Pancreas (tissue), 10 donors: ENCODE measurements around the gene DHCR7. TPM values are rescaled to one million over a fixed set of nuclear protein-coding genes. Genes with fewer than 3 reads are reported as not detected.

ENCODE experiments used
- ATAC-seq, 4 donors: fragments of 200-7000 bp; cut with Tn5 transposase; one replicate each; pipeline versions ENCODE4 v1.8.0 to v1.9.1; 2020; ENCODE audit warnings: mild to moderate bottlenecking in 4 of 4, moderate library complexity in 4 of 4
- DNase-seq, 6 donors: peaks; one replicate each; pipeline ENCODE4 v3.0.0-alpha.2; 2020
- FAIRE-seq: peaks from 2 replicates; lab custom pipeline; 2012; peaks lifted over from hg19 to GRCh38; lab: Jason Lieb, UNC
- H3K27ac ChIP-seq, 4 donors: fragments of 200-600 bp; sonication (generic); 1 replicate in 3 of 4; 2 replicates in 1 of 4; pipeline versions ENCODE4 v1.5.0 to v1.8.0; 2020
- H3K27me3 ChIP-seq, 4 donors: fragments of 200-600 bp; one replicate each; pipeline ENCODE4 v1.8.0; 2021
- H3K36me3 ChIP-seq, 3 donors: fragments of 200-600 bp; sonication (generic) in 1 of 3; one replicate each; pipeline versions ENCODE4 v1.5.0 to v1.8.0; 2020 to 2021
- H3K4me1 ChIP-seq, 3 donors: fragments of 200-600 bp; one replicate each; pipeline ENCODE4 v1.8.0; 2021
- H3K4me3 ChIP-seq, 4 donors: fragments of 200-600 bp; sonication (generic) in 2 of 4; one replicate each; pipeline versions ENCODE4 v1.5.0 to v1.8.0; 2020 to 2021
- H3K9me3 ChIP-seq, 4 donors: fragments of 200-600 bp; one replicate each; pipeline ENCODE4 v1.8.0; 2021
- CTCF ChIP-seq, 4 donors: fragments of 200-600 bp; sonication (generic) in 3 of 4; IDR thresholded peaks; one replicate each; pipeline versions ENCODE4 v1.5.0 to v1.8.0; 2021; ENCODE audit warnings: antibody characterized with exemption in 4 of 4
- WGBS, 2 donors: extraction: QIAGEN DNeasy Blood & Tissue Kit; methylation state at CpG; one replicate each; pipeline ENCODE4 v1.1.7; 2013; 5-methylcytosine and 5-hydroxymethylcytosine counted together
- intact Hi-C, 3 donors: fragments of 100-400 bp; cut with DNase I; formaldehyde crosslinking; loops; one replicate each; pipeline versions ENCODE4 v1.11.1 to v1.14.2; 2022
- polyA plus RNA-seq, 2 donors: library from polyadenylated mRNA; stranded (reverse); fragments of 200-250 nt; gene quantifications; one replicate each; pipeline ENCODE4 v1.2.3, GENCODE V29; 2013
- total RNA-seq, 6 donors: library from RNA; stranded (reverse); fragmentation: NEBNext Ultra II Directional in 4 of 6; extraction: Animal tissue kit (Norgen Biotek cat#: 25700) in 4 of 6; gene quantifications; one replicate each; pipeline versions ENCODE4 v1.2.1 to v1.2.4, GENCODE V29; 2021 to 2023
- donor health status: healthy with polysubstance abuse.
- donor health status: DM: no; HTN: no; CAD: no; lungs with moderate emphysema.
- donor health status: DM: no; HTN: no; CAD: no.
- donor health status: control.
- donor health status: control.
- donor health status: Bipolar disorder and iron deficiency.
- donor health status: DM: yes; HTN: yes; CAD: no.
- donor health status: DM: no; HTN: no; CAD: no.
- donor health status: DM: no; HTN: no; CAD: no.
- donor health status: DM: yes; HTN: yes; CAD: no.

Gene DHCR7
- total and polyA plus RNA-seq, 8 donors, result 5.7 to 19.8 (median 11.2) TPM

GRCh38 chr11:71397961-71398360, 50.2 kb downstream of the DHCR7 start:
- no peak for TF ChIP-seq CTCF (IDR thresholded peaks at IDR 0.05)
- no peak for ATAC-seq
- Histone ChIP-seq H3K4me1 (no peaks in the 10 kb centered on the region), H3K4me3 (no peak overlapping the region), H3K36me3 (no peaks in the 10 kb centered on the region), H3K27me3 (no peaks in the 10 kb centered on the region), H3K9me3 (no peaks in the 10 kb centered on the region), H3K27ac (no peak overlapping the region)
- DNase-seq, result no peak
- intact Hi-C loops, result no loop called here
- no peak for FAIRE-seq
- 84 to 87% methylated on average over 17 of the region's 17 CpGs for WGBS, 2 donors

GRCh38 chr11:71397331-71397860, 50.8 kb downstream of the DHCR7 start:
- H3K36me3 ChIP-seq, result no peaks in the 10 kb centered on the region
- H3K27me3 ChIP-seq, result no peaks in the 10 kb centered on the region
- 86 to 87% methylated on average over 10 of the region's 10 CpGs for WGBS, 2 donors
- no peak for TF ChIP-seq CTCF (IDR thresholded peaks at IDR 0.05)
- H3K4me3 ChIP-seq, result no peak overlapping the region
- intact Hi-C loops, result no loop called here
- no peak for FAIRE-seq
- ATAC-seq, result no peak
- no peaks in the 10 kb centered on the region for H3K4me1 ChIP-seq
- DNase-seq, result no peak
- H3K9me3 ChIP-seq, result no peaks in the 10 kb centered on the region
- H3K27ac ChIP-seq, result no peak overlapping the region

- H3K4me3 ChIP-seq, result no peak overlapping the region
- 82 to 86% methylated on average over 16 of the region's 16 CpGs for WGBS, 2 donors
- no peaks in the 10 kb centered on the region for H3K27me3 ChIP-seq
- H3K9me3 ChIP-seq, result no peaks in the 10 kb centered on the region
- H3K27ac ChIP-seq, result no peak overlapping the region
- DNase-seq (no peak), ATAC-seq (no peak), FAIRE-seq (no peak)
- H3K36me3 ChIP-seq, result no peaks in the 10 kb centered on the region
- H3K4me1 ChIP-seq, result no peaks in the 10 kb centered on the region
- intact Hi-C loops, result no loop called here
- TF ChIP-seq CTCF (IDR thresholded peaks at IDR 0.05), result no peak
Observed at GRCh38 chr11:71396548-71397123, 51.6 kb downstream of the DHCR7 start.

GRCh38 chr11:71395774-71396173, 52.4 kb downstream of the DHCR7 start:
- ATAC-seq, result no peak
- intact Hi-C loops, result no loop called here
- DNase-seq, result no peak
- FAIRE-seq, result no peak
- TF ChIP-seq CTCF (IDR thresholded peaks at IDR 0.05), result no peak
- Histone ChIP-seq H3K36me3 (no peaks in the 10 kb centered on the region), H3K27ac (no peak overlapping the region), H3K27me3 (no peaks in the 10 kb centered on the region), H3K9me3 (no peaks in the 10 kb centered on the region), H3K4me3 (no peak overlapping the region), H3K4me1 (no peaks in the 10 kb centered on the region)
- WGBS, 2 donors, result 84 to 91% methylated on average over 7 of the region's 7 CpGs

GRCh38 chr11:71395263-71395560, 53.0 kb downstream of the DHCR7 start:
- WGBS, 2 donors, result 57 to 62% methylated on average over 7 of the region's 7 CpGs
- no peak for DNase-seq
- intact Hi-C loops, result no loop called here
- no peaks in the 10 kb centered on the region for H3K9me3 ChIP-seq
- H3K4me3 ChIP-seq, result no peak overlapping the region
- H3K27me3 ChIP-seq, result no peaks in the 10 kb centered on the region
- no peak for FAIRE-seq
- H3K27ac ChIP-seq, result no peak overlapping the region
- no peaks in the 10 kb centered on the region for H3K4me1 ChIP-seq
- ATAC-seq, result no peak
- TF ChIP-seq CTCF (IDR thresholded peaks at IDR 0.05), result no peak
- H3K36me3 ChIP-seq, result no peaks in the 10 kb centered on the region
